Mucosa of descending colon (tissue), 3 donors: ENCODE data around the gene CALML6. TPM values are rescaled to one million over a fixed set of nuclear protein-coding genes. Genes with fewer than 3 reads are reported as not detected.

Source experiments
- ATAC-seq: fragments of 200-7000 bp; cut with Tn5 transposase; one replicate; pipeline ENCODE4 v1.9.1; 2020; ENCODE audit warnings: mild to moderate bottlenecking, moderate library complexity
- DNase-seq, 3 donors: peaks; one replicate each; pipeline ENCODE4 v3.0.0-alpha.2; 2020
- H3K36me3 ChIP-seq: fragments of 200-600 bp; one replicate; pipeline ENCODE4 v1.8.0; 2021; ENCODE audit warnings: low read depth, mild to moderate bottlenecking
- H3K4me1 ChIP-seq: fragments of 200-600 bp; one replicate; pipeline ENCODE4 v1.8.0; 2021; ENCODE audit warnings: low read depth, mild to moderate bottlenecking
- H3K4me3 ChIP-seq: fragments of 200-600 bp; one replicate; pipeline ENCODE4 v1.8.0; 2021; ENCODE audit warnings: mild to moderate bottlenecking
- H3K9me3 ChIP-seq: fragments of 200-600 bp; one replicate; pipeline ENCODE4 v1.8.0; 2021; ENCODE audit warnings: mild to moderate bottlenecking
- CTCF ChIP-seq: fragments of 200-600 bp; IDR thresholded peaks from one replicate; pipeline ENCODE4 v1.8.0; 2022; ENCODE audit warnings: antibody characterized with exemption, mild to moderate bottlenecking
- intact Hi-C, 2 donors: fragments of 100-400 bp; cut with DNase I in 1 of 2; cut with micrococcal nuclease in 1 of 2; formaldehyde crosslinking; loops; one replicate each; pipeline versions ENCODE4 v1.11.0 to v1.11.1; 2022; cut with DNase I, micrococcal nuclease
- total RNA-seq, 3 donors: library from RNA; stranded (reverse); fragmentation: NEBNext Ultra II Directional in 2 of 3; extraction: Animal tissue kit (Norgen Biotek cat#: 25700) in 2 of 3; gene quantifications; one replicate each; pipeline versions ENCODE4 v1.2.1 to v1.2.4, GENCODE V29; 2021 to 2023
- donor health status: DM: no; HTN: no; CAD: no; lungs with moderate emphysema.
- donor health status: DM: no; HTN: no; CAD: no.
- donor health status: DM: no; HTN: yes; CAD: no.

CALML6 gene
- total RNA-seq, 3 donors from 2014 or later: 0.32 to 1.2 (median 0.43) TPM

- DNase-seq: no peak
- no peak for TF ChIP-seq CTCF
- intact Hi-C loops: no loop called here
- Histone ChIP-seq H3K9me3 (no peaks in the 10 kb centered on the region), H3K4me1 (no peaks in the 10 kb centered on the region), H3K4me3 (no peak overlapping the region), H3K36me3 (no peaks in the 10 kb centered on the region)
- no peak for ATAC-seq
Measured at GRCh38 chr1:1950940-1951339, 35.9 kb downstream of the CALML6 start.

- Histone ChIP-seq H3K9me3 (no peaks in the 10 kb centered on the region), H3K36me3 (no peaks in the 10 kb centered on the region), H3K4me1 (no peaks in the 10 kb centered on the region), H3K4me3 (no peak overlapping the region)
- intact Hi-C loops: no loop called here
- ATAC-seq (no peak), DNase-seq (no peak)
- TF ChIP-seq CTCF: no peak
Measured at GRCh38 chr1:1954015-1954414, 39.0 kb downstream of the CALML6 start.

GRCh38 chr1:1954831-1955441 lies 39.9 kb downstream of the CALML6 start:
- no peak for ATAC-seq
- intact Hi-C loops: no loop called here
- no peak for DNase-seq
- H3K9me3 ChIP-seq: no peaks in the 10 kb centered on the region
- TF ChIP-seq CTCF: no peak
- H3K4me1 ChIP-seq: no peaks in the 10 kb centered on the region
- no peak overlapping the region for H3K4me3 ChIP-seq
- H3K36me3 ChIP-seq: no peaks in the 10 kb centered on the region

- no peak for ATAC-seq
- no peaks in the 10 kb centered on the region for H3K9me3 ChIP-seq
- no peaks in the 10 kb centered on the region for H3K36me3 ChIP-seq
- no peak for DNase-seq
- no peaks in the 10 kb centered on the region for H3K4me1 ChIP-seq
- no peak overlapping the region for H3K4me3 ChIP-seq
- intact Hi-C loops: no loop called here
- no peak for TF ChIP-seq CTCF
Measured at GRCh38 chr1:1955621-1956094, 40.6 kb downstream of the CALML6 start.

- DNase-seq (no peak), ATAC-seq (no peak)
- H3K4me1 ChIP-seq: no peaks in the 10 kb centered on the region
- intact Hi-C loops: no loop called here
- no peaks in the 10 kb centered on the region for H3K9me3 ChIP-seq
- TF ChIP-seq CTCF: no peak
- no peaks in the 10 kb centered on the region for H3K36me3 ChIP-seq
- H3K4me3 ChIP-seq: no peak overlapping the region
Measured at GRCh38 chr1:1956101-1956500, 41.0 kb downstream of the CALML6 start.
